Cardiac fibroblast (primary cell): ENCODE results near the gene CCDC148.
"Not testable (repeated sequence)": the region's sequence is repeated elsewhere in the genome, so short reads cannot be mapped to it uniquely, and the experiment has no call there.

Experiments used
- DNase-seq, 2 donors: peaks; one replicate each; pipeline versions ENCODE4 v3.0.0 to v3.0.0-alpha.2; 2010; ENCODE audit warnings: low read depth in 2 of 2
- H3K4me3 ChIP-seq, 2 donors: replicated peaks in 1 of 2; 1 replicate in 1 of 2; 2 replicates in 1 of 2; pipeline ENCODE4 v1.5.1; 2011; ENCODE audit warnings: low read depth in 2 of 2, low read length in 2 of 2, mild to moderate bottlenecking in 2 of 2, moderate library complexity in 1 of 2
- TF ChIP-seq, protein P1 (sequence below): IDR thresholded peaks from one replicate; pipeline ENCODE4 v1.5.1; 2011; ENCODE audit warnings: low read depth, mild to moderate bottlenecking, low read length, inconsistent platforms

The CCDC148 gene

DNA sequence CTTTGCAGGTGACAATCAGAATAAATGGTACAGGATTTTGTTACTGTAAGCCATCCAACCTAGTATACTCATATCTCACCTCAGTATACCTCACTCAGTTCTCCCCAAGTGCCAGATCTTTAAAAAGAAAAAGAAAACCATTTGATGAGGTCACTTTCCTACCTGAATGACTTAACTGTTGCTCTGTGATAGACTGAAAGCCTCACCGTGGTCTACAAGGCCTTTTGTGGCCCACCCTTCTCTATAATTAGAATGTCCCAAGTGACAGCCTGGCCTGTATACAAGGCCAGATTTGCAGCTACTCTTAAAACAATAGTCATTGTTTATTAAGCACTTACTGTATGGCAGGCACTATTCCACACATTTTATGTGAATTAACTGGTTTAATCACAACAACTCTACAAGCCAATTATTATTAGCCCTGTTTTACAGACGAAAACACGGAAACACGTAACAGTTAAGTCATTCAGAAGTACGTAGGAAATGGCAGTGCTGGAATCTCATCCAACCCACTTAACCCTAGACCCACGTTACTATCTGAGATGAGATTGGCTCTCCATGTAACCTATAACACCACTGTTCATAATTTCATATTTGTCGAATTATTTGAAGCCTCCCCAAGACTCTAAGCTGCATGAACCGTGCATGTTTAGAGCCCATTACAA is 28.5 kb upstream of the CCDC148 start:
- no peak for DNase-seq
- TF ChIP-seq, protein P1, sequence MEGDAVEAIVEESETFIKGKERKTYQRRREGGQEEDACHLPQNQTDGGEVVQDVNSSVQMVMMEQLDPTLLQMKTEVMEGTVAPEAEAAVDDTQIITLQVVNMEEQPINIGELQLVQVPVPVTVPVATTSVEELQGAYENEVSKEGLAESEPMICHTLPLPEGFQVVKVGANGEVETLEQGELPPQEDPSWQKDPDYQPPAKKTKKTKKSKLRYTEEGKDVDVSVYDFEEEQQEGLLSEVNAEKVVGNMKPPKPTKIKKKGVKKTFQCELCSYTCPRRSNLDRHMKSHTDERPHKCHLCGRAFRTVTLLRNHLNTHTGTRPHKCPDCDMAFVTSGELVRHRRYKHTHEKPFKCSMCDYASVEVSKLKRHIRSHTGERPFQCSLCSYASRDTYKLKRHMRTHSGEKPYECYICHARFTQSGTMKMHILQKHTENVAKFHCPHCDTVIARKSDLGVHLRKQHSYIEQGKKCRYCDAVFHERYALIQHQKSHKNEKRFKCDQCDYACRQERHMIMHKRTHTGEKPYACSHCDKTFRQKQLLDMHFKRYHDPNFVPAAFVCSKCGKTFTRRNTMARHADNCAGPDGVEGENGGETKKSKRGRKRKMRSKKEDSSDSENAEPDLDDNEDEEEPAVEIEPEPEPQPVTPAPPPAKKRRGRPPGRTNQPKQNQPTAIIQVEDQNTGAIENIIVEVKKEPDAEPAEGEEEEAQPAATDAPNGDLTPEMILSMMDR = no peak
- no peak overlapping the region for H3K4me3 ChIP-seq

GRCh38 chr2:158482594-158482993 is 26.0 kb upstream of the CCDC148 start:
- DNase-seq = peak in 1 of 2 donors; percentile 49
- H3K4me3 ChIP-seq = no peak overlapping the region
- TF ChIP-seq, protein P1 = no peak

DNA sequence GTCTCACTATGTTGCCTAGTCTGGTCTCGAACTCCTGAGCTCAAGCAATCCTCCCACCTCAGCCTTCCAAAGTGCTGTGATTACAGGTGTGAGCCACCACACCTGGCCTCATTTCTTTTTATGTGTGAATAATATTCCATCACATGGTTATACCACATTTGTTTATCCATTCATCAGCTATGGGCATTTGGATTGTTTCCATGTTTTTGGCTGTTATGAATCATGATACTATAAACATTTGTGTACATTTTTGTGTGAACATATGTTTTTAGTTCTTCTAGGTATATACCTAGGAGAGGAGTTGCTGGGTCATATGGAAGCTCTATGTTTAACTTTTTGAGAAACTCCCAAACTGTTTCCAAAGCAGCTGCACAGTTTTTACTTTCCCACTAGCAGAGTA is 24.6 kb upstream of the CCDC148 start:
- no peak for DNase-seq
- no peak overlapping the region for H3K4me3 ChIP-seq
- TF ChIP-seq, protein P1 = no peak

GRCh38 chr2:158478816-158479215 is 22.3 kb upstream of the CCDC148 start:
- DNase-seq = no peak
- H3K4me3 ChIP-seq = no peak overlapping the region
- TF ChIP-seq, protein P1 = no peak

GRCh38 chr2:158478237-158478636 is 21.7 kb upstream of the CCDC148 start:
- H3K4me3 ChIP-seq = no peak overlapping the region
- TF ChIP-seq, protein P1 = no peak
- DNase-seq = no peak

- TF ChIP-seq, protein P1 = no peak
- DNase-seq = no peak
- no peak overlapping the region for H3K4me3 ChIP-seq
Measured at GRCh38 chr2:158477202-158477601, 20.6 kb upstream of the CCDC148 start.

- H3K4me3 ChIP-seq, DNase-seq: not testable (repeated sequence)
Measured at GRCh38 chr2:158474526-158475011, 18.0 kb upstream of the CCDC148 start.
